Ovary (tissue), 9 donors: ENCODE measurements around the gene LCE1F. TPM values are rescaled to one million over a fixed set of nuclear protein-coding genes. Genes with fewer than 3 reads are reported as not detected.

Experiments used
- DNase-seq, 5 donors: peaks; one replicate each; pipeline ENCODE4 v3.0.0-alpha.2; 2019 to 2020
- H3K27ac ChIP-seq, 2 donors: fragments of 200-600 bp; one replicate each; pipeline versions ENCODE4 v1.5.1 to v1.8.0; 2019 to 2022
- H3K27me3 ChIP-seq: fragments of 200-600 bp; one replicate; pipeline ENCODE4 v1.8.0; 2022
- H3K36me3 ChIP-seq: fragments of 200-600 bp; sonication (generic); one replicate; pipeline ENCODE4 v1.5.1; 2019
- H3K4me1 ChIP-seq: one replicate; pipeline ENCODE4 v1.8.1; 2013; ENCODE audit warnings: mild to moderate bottlenecking, moderate library complexity; ENCODE audit not compliant: insufficient read depth
- H3K4me3 ChIP-seq: fragments of 200-600 bp; sonication (generic); one replicate; pipeline ENCODE4 v1.5.1; 2017
- H3K9me3 ChIP-seq, 2 donors: fragments of 200-600 bp in 1 of 2; sonication (generic) in 1 of 2; one replicate each; pipeline versions ENCODE4 v1.5.1 to v1.8.1; 2013 to 2019; ENCODE audit warnings: mild to moderate bottlenecking in 1 of 2, moderate library complexity in 1 of 2
- EP300 ChIP-seq: sonication (generic); formaldehyde crosslinking; IDR thresholded peaks from one replicate; pipeline ENCODE4 v1.6.1; 2017; ENCODE audit warnings: antibody characterized with exemption
- POLR2A ChIP-seq: fragments of 450-650 bp; IDR thresholded peaks from one replicate; pipeline ENCODE4 v1.6.1; 2017; ENCODE audit warnings: antibody characterized with exemption, mild to moderate bottlenecking, moderate library complexity
- WGBS, 3 donors: extraction: QIAGEN DNeasy Blood & Tissue Kit in 1 of 3; methylation state at CpG; one replicate each; pipeline versions ENCODE4 v1.1.5 to v1.1.7; 2013 to 2017; 5-methylcytosine and 5-hydroxymethylcytosine counted together
- intact Hi-C, 4 donors: fragments of 100-400 bp; cut with DNase I; formaldehyde crosslinking; loops; one replicate each; pipeline versions ENCODE4 v1.11.0 to v1.15.1; 2022 to 2023
- polyA plus RNA-seq, 2 donors: library from polyadenylated mRNA; stranded (reverse); fragments of 200-250 nt in 1 of 2; fragments of 350-450 nt in 1 of 2; fragmentation: Illumina TruSeq in 1 of 2; extraction: RNeasy Lipid Tissue Mini Kit (QIAGEN cat#74804) in 1 of 2; gene quantifications; one replicate each; pipeline ENCODE4 v1.2.3, GENCODE V29; 2013 to 2014
- total RNA-seq, 7 donors: library from RNA; depleted of rRNA in 2 of 7; stranded (reverse); fragments of >200 nt in 2 of 7; fragmentation: NEBNext Ultra II Directional in 3 of 7; extraction: Animal tissue kit (Norgen Biotek cat#: 25700) in 3 of 7; gene quantifications; one replicate each; pipeline versions ENCODE4 v1.1.0 to v1.2.4, GENCODE V29; 2016 to 2023
- TF ChIP-seq, protein P1 (sequence below), 3 donors: fragments of 450-650 bp in 2 of 3; fragments of 200-600 bp in 1 of 3; IDR thresholded peaks; one replicate each; pipeline versions ENCODE4 v1.5.1 to v1.8.0; 2016 to 2022; ENCODE audit warnings: antibody characterized with exemption in 3 of 3, mild to moderate bottlenecking in 1 of 3
- donor health status: DM: no; HTN: no; CAD: no; lungs with moderate emphysema.
- donor health status: DM: no; HTN: no; CAD: no.
- donor health status: Bipolar disorder and iron deficiency.
- donor health status: DM: yes; HTN: yes; CAD: no.
- donor health status: DM: no; HTN: no; CAD: no.
- donor health status: DM: yes; HTN: yes; CAD: no.

The LCE1F gene
- total and polyA plus RNA-seq, 9 donors, result not detected

DNA sequence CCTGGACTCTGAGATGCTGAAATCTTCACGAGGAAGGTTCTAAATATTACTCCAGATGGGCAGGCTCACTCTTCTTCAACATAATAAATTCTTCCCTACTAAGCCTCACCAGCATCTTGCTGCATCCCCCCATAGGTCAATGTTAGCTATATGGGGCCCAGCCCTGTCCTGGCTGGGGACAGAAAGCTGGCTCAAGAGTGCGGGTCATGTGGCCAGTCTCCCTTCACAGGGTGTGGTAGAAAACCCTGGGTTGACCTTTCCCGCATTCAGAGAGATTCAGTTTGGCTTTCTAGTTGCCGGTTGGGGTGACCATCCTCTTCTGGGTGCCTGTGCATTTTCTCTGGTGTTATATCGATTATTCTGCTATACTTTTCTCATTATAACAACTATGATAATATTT lies 36.9 kb upstream of the LCE1F start:
- H3K4me1 ChIP-seq, result no peaks in the 10 kb centered on the region
- intact Hi-C loops, result no loop called here
- no peaks in the 10 kb centered on the region for H3K36me3 ChIP-seq
- no peak overlapping the region for H3K4me3 ChIP-seq
- no peak for DNase-seq
- 62 to 74% (median 68%) methylated on average over 5 of the region's 5 CpGs for WGBS, 3 donors
- H3K27me3 ChIP-seq, result no peaks in the 10 kb centered on the region
- TF ChIP-seq, protein P1, sequence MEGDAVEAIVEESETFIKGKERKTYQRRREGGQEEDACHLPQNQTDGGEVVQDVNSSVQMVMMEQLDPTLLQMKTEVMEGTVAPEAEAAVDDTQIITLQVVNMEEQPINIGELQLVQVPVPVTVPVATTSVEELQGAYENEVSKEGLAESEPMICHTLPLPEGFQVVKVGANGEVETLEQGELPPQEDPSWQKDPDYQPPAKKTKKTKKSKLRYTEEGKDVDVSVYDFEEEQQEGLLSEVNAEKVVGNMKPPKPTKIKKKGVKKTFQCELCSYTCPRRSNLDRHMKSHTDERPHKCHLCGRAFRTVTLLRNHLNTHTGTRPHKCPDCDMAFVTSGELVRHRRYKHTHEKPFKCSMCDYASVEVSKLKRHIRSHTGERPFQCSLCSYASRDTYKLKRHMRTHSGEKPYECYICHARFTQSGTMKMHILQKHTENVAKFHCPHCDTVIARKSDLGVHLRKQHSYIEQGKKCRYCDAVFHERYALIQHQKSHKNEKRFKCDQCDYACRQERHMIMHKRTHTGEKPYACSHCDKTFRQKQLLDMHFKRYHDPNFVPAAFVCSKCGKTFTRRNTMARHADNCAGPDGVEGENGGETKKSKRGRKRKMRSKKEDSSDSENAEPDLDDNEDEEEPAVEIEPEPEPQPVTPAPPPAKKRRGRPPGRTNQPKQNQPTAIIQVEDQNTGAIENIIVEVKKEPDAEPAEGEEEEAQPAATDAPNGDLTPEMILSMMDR (IDR thresholded peaks at IDR 0.05), result no peak
- TF ChIP-seq EP300 (no peak), POLR2A (no peak)
- no peaks in the 10 kb centered on the region for H3K9me3 ChIP-seq
- no peak overlapping the region for H3K27ac ChIP-seq

DNA sequence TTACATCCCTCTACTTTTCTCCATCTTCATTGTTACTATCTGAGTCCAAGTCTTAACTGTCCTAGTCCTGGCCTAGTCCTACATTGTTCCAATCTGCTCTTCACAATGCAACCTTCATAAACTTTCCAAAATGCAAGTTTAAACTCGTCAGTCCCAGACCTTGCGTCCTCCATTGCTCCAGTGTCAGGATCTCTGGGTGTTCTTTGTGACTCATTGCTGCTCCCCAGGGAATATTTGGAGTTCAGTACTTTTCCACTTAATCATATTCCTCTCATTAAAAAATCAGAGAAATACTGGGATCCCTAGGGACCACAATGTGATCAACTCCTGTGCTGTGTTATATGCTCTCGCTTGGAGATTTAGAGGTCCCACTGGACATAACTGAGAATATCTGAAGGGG lies 35.1 kb upstream of the LCE1F start:
- Histone ChIP-seq H3K36me3 (no peaks in the 10 kb centered on the region), H3K4me3 (no peak overlapping the region), H3K9me3 (no peaks in the 10 kb centered on the region), H3K4me1 (no peaks in the 10 kb centered on the region), H3K27ac (no peak overlapping the region), H3K27me3 (no peaks in the 10 kb centered on the region)
- DNase-seq, result no peak
- TF ChIP-seq, protein P1 (IDR thresholded peaks at IDR 0.05), result no peak
- no peak for TF ChIP-seq POLR2A
- 72 to 84% (median 81%) methylated on average over 3 of the region's 3 CpGs for WGBS, 3 donors
- intact Hi-C loops, result no loop called here

- H3K36me3 ChIP-seq, result no peaks in the 10 kb centered on the region
- no peaks in the 10 kb centered on the region for H3K4me1 ChIP-seq
- no peak for DNase-seq
- H3K9me3 ChIP-seq, result no peaks in the 10 kb centered on the region
- no peak overlapping the region for H3K4me3 ChIP-seq
- TF ChIP-seq EP300 (no peak), POLR2A (no peak)
- TF ChIP-seq, protein P1 (IDR thresholded peaks at IDR 0.05), result no peak
- no peak overlapping the region for H3K27ac ChIP-seq
- intact Hi-C loops, result no loop called here
- no peaks in the 10 kb centered on the region for H3K27me3 ChIP-seq
These were observed 33.3 kb upstream of the LCE1F start for GRCh38 chr1:152741656-152742055.

GRCh38 chr1:152743371-152744145 lies 31.4 kb upstream of the LCE1F start:
- intact Hi-C loops, result no loop called here
- H3K4me3 ChIP-seq, result no peak overlapping the region
- no peaks in the 10 kb centered on the region for H3K27me3 ChIP-seq
- 74 to 90% (median 80%) methylated on average over 2 of the region's 2 CpGs for WGBS, 3 donors
- H3K4me1 ChIP-seq, result no peaks in the 10 kb centered on the region
- H3K9me3 ChIP-seq, result no peaks in the 10 kb centered on the region
- TF ChIP-seq POLR2A (no peak), EP300 (no peak)
- TF ChIP-seq, protein P1 (IDR thresholded peaks at IDR 0.05), result no peak
- no peaks in the 10 kb centered on the region for H3K36me3 ChIP-seq
- H3K27ac ChIP-seq, result no peak overlapping the region
- no peak for DNase-seq
